GM19397 (cell line): ENCODE measurements around the gene RHOJ.

Experiments used
- ATAC-seq: cut with Tn5 transposase; IDR thresholded peaks from one replicate; pipeline ENCODE4 v1.9.1; 2021; ENCODE audit warnings: mild to moderate bottlenecking, moderate library complexity; ENCODE audit not compliant: unreplicated experiment

Gene RHOJ

DNA sequence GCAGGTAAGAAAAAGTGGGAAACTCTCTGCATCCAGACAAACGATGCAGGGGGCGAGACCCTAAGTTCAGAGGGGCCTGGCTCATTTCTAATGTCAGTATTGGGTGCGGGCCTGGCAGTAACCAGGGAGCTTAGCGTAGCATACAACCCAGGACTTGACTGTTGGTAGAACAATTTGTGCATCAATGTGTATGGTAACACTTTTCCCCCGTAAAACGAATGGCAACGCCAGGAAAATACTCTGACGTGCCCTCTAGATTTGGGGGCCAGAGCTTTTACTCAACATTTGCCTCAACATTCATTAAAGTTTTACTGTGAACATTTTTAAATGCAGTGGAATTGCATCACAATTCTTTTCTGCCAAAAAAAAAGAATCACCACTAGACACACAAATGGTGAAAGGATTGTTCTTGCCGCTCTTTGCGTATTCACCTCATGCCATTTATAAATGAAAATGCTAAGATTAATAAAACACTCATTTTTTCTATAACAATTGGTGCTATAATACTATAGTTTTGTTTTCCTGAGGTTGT is 867 bp downstream of the RHOJ start:
- no peak for ATAC-seq

DNA sequence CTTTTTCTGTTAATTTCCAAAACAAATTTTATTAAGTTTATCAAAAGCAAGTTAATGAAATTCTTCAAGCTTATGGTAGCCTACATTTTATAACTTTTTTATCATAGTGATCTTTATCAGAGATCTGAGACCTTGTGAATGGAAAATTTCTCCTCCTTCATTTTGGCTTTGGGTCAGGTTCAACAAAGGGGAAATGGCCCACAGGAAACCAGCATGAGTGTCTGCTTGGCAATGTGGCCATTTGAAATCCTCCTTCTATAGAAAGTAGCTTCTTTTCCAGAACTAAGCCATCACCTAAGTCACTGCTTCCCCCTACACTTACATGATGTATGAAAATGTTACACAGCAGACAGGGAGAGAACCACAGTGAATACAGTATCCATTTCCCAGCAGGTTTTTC is 1.6 kb downstream of the RHOJ start:
- ATAC-seq: no peak

DNA sequence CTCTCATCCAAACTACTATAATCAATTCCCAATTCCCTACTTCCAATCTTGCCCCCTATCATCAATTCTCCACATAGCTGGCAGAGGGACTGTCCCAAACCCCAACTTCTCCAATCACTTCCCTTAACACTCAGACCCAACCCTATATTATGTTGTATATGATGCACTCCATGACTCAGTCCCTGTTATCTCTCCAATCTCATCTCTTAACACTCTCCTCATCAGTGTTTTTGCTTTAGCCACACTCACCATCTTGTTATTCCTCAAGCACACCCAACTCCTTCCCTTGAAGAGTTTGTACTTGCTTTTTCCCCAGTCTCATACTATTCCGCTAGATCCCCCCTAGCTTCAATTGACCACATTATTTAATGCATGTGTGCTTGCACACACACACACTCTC is 4.9 kb downstream of the RHOJ start:
- ATAC-seq: no peak

DNA sequence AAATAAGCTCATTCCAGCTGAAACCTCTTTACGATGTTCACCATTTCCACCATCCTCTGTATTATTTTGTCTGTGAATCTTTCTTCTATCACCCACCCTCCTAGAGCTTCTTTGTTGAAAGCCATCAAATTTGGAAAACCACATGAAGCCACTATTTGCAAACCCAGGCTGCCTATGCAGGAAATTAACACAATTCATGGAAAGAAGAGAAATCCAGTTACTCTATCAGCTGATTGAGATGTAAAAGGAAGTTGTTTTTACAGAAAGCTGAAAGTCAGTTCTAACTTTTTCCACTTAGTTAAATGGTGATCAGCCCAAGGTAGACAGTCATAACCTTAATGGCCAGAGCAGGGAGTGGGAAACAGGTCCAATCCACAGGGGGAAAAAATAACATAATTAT is 6.6 kb downstream of the RHOJ start:
- no peak for ATAC-seq

DNA sequence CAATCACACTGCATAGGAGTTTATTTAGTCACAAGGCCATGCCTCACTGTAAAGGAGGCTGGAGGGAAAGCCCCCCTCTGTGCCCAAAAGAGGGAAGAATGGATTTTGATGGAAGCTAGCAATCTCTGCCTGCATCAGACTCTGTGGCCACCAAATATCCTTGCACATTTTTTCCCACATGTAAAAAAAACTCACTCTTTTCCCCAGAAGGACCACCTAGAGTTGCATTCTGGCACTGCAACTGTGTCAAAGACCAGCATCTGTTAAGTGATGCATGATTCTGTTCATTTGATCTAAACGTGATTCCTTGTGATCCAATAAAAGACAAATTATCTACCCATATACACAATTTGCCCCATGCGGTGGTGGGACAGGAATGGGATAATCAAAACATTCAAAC is 8.0 kb downstream of the RHOJ start:
- ATAC-seq: no peak

DNA sequence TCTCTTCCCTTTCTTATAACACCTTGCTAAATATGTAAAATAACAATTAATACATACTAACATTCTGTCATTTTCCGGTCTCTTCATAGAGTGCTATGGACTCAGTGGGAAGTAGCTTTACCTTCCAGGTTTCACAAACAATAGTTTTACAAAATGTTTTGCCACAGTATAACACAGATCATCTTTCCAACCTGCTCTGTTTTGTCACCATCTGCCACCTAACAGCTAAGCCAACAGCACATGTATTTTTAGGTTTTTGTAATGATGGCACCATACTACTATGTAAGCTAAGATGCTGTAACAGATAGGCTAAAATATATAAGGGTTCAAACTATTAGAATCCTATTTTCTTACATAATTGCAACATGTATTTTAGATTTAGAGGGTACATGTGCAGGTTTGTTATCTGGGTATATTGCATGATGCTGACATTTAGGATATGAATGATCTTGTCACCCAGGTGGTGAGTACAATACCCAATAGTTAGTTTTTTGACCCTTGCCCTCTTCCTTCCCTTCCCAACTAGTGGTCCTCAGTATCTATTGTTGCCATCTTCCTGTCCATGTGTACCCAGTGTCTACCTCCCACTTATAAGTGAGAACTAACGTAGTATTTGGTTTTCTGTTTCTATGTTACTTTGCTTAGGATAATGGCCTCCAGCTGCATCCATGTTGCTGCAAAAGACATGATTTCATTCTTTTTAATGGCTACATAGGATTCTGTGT is 8.7 kb downstream of the RHOJ start:
- ATAC-seq: no peak

DNA sequence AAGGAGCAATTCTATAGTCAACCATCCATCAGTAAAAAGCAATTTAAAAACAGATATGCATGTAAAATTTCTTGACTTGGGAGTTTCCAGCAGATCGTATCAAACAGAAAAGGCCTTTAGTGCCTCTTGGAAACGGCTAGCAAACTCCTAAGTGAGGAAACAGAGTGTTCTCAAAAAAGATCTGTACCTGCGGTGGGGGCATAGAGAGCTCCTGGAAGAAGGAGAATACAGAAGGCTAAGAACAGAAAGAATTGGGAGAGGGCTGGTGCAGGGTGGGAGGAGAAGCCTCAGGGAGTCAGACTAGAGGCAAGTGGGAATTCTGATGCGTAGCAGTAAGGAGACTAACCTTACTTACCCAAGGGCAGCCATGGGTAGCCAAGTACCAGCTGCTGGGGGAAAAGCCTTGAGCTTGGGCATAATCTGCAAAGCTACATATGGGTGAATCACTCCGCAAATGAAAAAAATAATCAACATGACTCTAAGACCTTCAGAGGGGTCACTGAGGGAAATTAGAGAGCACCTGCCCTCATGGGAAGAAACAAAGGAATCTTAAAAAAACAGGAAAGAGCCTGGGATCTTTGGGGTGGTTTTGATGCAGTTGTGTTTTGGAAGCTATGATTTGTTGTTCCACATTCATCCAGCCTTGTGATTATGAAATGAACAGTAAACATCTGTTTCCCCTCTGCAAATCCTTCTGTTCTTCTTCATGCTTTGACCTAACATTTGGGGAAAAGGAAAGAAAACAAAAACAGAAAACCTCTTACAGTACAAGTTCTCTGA is 10.4 kb downstream of the RHOJ start:
- no peak for ATAC-seq

DNA sequence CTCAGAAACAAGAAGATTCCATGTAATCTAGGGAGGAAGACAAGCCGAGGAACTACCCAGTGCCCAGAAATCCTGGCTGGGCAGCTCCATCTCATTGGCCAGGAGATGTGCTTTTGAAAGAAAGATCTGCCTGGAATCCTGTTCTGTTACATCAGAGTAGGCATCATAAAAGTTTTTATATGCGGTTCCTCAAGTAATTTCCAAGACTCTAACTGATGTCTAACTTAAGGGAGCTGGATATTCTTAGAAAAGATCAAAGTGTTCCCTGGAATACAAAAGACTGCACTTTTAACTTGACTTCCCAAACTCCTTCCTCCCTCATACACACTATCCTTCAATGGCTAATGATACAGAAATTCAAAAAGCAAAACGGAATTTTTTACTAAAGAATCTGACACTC is 16.3 kb downstream of the RHOJ start:
- no peak for ATAC-seq

DNA sequence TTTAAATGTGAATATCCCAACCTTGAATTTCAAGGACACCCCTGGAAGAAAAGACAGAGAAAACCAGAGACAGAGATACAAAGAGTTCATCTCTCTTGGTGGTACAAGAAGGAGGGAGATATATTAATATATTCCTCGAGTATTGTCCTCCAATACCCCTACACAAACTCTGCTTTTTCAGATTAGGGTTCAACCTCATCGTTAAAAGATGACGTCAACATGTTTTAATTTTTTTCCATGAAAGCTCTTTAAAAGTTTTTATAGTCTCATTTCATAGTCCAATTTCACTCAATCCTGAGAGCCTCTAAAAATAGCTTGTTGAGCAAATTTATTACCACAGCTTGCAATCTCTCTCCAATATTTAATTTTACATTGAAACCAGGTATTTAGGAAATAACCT is 19.4 kb downstream of the RHOJ start:
- ATAC-seq: no peak

DNA sequence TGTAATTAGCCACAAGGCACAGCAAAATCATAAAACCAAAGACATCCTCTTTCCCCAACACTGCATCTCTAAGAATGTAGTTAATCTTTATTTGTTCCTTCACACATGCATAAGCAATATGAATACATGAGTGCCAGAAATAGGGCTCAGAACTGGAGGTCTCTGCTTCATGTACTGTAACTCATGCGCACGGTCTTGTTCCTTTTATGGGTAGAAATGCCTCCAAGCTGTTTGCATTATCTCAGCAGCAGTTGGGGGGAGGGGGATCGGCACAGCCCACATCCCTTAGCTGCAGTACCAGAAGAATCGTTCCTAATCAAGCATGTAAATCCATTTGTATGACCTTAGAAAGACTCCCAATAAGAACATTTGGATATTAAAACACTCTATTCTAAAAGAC is 20.0 kb downstream of the RHOJ start:
- ATAC-seq: no peak

DNA sequence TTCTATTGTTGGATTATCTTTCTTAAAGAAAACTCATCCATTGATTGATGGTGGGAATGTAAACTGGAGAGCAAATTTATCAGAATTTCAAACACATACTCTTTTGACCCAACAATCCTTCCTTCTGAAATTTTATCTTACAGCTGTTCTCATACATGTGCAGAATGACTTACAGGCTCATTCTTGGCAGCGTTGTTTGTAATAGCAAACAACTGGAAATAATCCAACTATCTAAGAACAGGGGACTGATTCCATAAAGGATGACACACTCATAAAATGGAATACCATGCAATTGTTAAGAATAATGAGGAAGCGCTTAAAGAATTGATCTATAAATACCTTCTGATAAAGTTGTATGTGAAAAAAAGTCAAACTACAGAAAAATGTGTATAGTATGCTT is 24.0 kb downstream of the RHOJ start:
- no peak for ATAC-seq

DNA sequence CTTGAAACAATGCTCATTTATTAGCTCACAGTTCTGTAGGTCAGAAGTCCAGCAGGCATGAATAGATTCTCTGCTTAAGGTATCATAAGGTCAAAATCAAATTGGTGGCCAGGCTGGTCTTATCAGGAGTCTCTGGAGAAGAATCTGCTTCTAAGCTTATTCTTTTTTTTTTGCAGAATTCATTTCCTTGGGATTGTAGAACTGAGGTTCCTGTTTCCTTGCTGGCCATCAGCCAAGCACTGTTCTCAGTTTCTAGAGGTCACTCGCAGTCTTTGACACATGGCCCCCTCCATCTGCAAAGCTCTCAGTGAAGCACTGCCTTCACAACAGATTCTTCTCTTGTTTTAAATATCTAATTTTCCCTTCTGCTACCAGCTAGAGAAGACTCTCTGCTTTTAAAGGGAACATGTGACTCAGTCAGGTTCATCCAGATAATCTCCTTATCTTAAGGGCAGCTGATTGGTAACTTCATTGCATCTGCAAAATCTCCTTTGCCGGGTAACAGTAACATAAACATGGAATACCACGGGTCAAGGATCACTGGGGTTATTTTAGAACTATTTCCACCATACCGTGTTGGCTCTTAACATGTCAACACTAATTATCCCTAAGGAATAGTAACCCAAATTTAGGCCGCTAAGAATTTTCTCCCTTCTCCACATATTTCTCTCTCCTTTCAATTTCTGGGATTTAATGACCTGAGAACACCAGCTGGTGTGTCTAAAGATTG is 25.3 kb downstream of the RHOJ start:
- no peak for ATAC-seq

DNA sequence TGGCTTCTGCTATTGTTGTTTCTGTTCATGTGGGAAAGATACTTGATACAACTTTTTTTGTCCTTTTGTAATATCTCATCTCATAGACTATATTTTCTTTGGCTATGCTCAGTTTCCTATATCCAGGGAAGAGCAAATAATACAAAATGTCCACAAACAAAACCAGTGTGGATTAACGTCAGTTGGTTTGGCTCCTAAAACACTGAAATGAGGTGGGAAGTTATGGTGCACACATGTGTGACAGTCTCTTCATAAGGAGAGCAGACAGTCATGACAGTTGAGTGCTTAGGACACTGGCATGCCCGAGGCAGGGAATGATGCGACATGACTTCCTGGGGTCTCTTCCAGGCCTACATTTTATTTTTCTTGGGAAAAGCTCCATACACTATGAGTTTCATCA is 27.5 kb downstream of the RHOJ start:
- no peak for ATAC-seq

DNA sequence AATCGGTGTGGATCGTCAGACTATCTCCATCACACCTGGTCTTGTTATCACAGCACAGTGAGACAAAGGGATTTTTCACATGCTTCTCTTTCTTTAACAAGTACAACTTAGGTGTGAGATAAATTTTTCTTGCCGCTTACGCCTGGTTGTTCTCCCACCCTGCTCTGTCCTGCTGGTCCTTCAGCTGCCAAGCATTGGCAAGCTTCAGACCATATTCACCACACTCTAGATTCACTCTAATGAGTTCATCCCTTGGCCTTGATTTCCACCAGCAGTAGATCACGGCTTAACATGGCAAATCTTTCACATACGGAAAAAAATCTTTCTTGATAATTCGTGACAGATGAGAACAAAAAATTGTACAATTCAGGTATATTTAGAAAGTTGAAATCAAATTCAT is 33.5 kb downstream of the RHOJ start:
- no peak for ATAC-seq

DNA sequence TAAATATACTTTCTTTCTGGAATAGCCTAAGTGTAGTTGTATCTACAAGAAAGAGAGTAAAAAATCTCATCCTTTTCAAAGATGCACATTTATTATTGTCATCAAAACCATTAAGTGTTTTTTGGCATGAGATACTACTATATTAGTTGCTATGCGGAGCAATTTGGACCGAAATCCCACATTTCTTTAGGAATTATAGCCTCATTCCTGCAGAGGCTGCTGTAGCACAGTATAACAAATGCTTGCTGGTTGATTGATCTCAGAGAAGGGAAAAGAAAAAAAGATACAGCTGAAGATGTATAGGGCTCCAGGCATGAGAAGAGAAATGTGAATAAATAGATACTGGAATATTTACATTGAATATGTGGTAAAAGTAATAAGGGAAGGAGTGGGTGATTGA is 36.0 kb downstream of the RHOJ start:
- no peak for ATAC-seq

DNA sequence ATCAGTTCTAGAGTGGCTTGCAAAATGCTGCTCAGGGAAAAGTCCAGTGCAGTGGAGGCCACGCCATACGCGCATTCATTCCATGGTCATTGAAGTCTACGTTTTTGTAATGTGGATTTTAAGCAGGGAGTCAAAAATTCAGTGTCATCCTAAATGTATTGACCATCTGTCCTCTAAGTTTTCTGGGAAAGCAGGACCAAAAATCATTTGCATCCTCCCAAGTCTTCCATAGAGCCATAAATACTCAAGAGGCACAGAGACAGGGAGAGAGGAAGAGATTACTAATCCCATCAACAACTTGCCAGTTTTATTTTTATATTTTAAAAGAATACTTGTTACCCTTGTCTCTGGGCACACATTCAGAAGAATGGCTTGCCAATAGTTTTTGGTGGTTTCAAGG is 36.9 kb downstream of the RHOJ start:
- ATAC-seq: no peak

DNA sequence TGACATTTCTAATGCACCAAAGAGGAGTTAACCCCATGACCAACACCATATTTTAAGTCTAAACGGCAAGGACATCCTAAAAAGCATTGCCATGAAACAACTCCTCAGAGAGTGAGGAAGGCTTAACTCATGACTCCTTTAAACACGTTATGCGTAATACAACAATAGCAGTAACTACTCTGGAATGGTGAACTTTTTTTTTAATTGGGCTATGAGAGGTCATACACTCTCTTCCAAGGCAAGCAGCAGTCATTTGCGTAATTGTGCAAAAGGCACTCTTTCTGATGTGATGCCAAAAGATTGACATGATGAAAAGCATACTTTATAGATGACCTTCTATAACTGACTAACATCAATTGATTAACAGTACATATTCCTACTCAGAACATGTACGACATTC is 39.4 kb downstream of the RHOJ start:
- ATAC-seq: no peak

DNA sequence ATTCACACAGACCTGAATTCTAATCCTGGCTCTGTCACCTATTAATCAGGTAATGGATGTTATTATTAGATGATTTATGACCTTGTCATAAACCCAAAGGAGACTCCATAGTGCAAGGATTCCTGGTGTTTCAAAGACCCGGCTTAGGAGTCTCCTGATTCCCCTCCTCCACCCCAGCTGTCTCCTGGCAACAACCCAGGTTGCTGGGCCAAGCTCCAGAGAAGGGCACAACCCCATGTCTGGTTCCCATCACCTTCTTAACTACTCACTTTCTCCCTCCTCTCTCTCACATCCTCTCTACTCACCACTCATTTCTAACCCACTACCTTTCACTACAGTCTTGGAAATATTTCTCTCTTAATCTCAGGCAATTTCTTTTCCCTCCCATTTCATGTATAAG is 41.6 kb downstream of the RHOJ start:
- no peak for ATAC-seq

DNA sequence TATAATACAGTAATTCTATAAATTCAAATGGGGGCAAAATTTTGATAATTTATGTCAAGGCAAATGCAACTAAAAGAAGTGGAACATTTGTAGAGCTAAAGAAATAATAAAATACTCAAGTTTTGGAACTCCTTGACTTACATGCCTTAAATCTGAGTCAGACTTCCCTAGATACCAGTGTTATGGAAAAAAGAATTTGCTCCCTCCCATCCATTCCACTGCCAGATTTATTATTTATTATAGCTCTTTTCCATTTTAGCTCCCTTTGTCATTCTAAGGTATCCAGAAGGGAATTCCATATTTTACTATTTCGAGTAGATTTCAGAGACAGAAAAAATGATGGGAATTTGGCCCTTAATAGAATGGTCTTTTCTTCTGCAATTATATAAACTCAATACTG is 44.0 kb downstream of the RHOJ start:
- no peak for ATAC-seq

DNA sequence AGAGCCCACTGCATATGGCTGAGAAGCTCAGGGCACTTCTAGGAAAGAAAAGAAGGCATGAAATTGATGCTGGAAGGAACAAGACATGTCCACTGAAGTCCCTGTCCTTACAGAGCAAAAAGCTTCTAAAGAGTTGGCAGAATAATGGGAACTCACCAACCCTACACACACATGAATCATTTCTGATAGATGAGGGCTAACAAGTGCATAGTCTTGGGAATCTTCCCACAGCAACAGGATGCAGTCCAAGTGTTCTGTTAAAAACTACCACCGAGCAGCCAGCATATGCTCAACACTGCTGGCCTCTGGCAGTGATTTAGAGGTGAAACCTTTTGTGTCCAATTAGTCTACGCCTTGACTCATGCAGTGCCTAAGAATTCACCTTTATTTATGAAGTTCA is 44.8 kb downstream of the RHOJ start:
- no peak for ATAC-seq

DNA sequence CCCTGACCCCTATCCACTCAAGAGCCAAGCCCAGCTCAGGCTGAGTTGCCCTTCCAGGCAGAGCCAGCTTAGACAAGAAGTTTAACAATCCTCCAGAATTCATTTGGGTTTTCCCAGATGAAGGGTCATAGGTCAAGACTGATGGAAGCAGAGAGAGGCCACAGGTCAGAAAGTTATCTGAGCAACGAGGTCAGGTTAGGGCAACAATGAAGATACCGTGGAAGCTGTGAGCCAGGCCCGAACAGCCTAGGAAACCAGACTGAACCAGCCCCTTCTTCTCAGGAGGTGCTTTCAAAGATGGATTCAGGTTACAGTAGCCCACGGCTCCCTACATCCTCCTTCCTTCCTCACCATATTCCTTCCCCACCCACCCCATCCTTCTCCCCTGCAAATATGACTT is 53.1 kb downstream of the RHOJ start:
- ATAC-seq: no peak

DNA sequence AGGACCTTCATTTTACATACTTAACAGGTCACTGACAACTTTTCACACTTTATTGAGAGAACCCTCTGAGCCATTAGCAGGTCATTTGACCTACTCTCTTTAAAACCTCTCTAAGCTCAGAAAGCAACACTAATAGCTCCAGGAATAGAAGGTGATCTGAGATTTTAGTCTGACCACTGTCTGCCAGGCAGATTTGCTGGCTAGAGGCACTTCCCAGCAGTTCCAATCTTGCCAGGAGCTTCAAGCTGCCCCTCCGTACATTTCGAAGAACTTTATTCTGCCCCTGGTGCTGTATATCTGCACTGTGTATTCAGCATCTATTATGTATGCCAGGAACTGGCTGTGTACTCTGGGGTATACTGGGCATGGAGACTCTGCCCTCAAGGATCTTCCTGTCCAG is 58.2 kb downstream of the RHOJ start:
- ATAC-seq: no peak
